Endometrium (tissue), 2 donors: ENCODE data around the gene USP40.

ENCODE experiments used
- FAIRE-seq: peaks from 2 replicates; lab custom pipeline; 2012; peaks lifted over from hg19 to GRCh38; lab: Jason Lieb, UNC
- donor health status: control.
- donor health status: control.

USP40 gene

DNA sequence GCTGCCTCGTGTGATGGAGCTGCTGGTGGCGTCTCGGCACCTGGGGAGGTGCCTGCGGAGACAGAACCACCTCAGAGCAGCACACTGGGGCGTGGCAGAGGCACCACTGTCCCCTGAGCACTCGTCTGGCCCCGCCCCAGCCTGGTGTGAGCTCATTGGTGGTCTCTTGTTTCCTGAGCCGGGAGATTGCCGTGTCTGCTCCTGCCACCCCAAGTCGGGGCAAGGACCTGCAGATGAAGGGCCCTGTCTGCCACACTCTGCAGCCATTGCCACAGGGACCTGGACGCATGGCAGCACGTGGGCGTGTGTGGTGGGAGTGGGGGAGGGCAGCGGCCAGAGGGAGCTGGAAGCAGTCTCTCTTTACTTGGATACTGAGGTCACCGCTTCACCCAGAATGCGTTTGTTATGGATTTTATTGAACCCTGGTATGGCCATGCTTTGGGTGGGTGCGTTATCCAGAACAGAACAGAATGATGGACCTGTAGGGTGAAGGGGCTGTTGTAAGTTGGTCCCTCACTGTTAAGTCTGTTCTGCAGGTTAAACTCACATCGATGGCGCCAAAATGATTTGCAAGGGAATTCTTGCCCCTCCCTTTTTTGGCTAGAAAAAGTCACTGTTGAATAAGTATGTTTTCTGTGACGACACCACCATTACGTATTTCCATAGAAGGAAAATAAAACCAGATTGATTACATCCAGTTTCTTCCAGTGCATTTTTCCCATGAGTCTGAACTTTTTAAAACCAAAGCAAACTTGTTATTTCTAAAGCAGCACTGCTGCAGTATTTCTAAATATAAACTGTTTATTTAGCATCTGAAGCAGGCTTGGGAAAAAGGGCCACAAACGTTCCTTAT is 92.0 kb downstream of the USP40 start:
- FAIRE-seq, result no peak

DNA sequence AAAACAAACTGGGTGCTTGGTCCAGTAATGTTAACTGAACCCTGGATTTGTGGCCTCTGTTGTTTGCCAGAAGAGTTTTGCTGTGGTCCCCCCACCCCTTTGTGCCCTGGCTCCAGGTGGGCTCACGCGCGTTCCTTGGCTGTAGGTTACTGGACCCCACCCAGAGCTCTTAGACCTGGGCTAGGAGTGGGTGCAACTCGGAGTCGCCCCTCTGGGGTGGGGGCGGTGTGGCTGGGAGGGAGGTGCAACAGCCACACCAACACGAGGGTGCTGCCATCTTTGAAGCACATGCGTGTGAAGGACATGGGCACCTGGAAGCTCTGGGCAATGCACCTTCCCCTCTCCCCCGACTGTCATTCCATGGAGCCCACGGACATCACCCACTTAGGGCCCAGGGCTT is 92.7 kb downstream of the USP40 start:
- FAIRE-seq, result no peak

DNA sequence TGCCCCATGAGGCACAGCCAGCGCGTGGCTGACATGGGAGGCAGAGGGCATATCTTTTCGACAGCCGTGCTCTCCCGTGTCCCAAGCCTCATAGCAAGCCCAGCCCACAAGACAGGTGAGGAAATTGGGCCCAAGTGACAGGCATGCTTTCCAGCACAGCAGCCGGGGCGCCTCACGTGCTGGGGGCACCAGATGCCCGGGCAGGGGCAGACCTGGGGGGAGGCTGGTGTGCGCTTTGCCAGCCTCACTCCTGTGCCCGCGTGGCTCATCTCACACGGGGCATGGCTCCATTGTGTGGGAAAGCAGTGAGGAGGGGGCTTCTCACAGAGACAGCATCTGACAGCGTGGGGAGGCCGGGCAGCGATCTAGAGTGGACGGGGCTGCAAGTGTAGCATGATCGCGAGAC is 93.2 kb downstream of the USP40 start:
- FAIRE-seq, result no peak

DNA sequence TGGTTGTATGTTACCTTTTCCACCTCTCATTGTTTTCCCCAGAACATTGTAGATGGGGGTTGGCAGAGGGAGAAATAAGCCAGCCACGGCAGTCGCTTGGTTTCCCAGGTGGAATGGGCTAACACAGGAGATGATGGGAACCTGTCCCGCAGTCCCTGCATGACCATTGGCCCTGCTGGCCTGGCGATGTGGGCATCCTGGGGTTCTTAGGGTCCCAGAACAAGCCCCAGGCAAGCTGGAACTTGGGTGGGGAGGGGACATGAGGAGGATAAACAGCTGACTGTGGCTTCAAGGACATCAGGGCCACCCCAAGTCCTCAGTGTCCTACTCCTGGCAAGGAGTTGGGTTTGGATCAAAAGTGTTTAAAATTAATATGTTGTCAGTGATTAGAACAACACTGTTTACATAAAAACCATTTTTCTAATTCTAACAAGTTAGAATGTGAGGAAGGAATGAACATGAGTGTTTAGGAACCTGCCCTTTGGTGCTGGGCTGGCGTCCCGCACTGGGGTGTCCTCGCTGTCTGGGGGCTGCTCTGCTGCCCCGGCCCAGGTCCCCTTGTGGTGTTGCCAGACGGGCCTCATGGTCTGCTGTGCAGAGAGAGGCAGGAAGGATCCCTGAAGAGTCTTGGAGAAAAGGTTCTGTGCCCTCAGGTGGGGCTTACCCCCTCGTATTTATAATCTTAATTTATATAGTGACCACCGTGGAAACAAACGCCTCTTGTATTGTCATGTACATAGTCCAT is 95.1 kb downstream of the USP40 start:
- no peak for FAIRE-seq

DNA sequence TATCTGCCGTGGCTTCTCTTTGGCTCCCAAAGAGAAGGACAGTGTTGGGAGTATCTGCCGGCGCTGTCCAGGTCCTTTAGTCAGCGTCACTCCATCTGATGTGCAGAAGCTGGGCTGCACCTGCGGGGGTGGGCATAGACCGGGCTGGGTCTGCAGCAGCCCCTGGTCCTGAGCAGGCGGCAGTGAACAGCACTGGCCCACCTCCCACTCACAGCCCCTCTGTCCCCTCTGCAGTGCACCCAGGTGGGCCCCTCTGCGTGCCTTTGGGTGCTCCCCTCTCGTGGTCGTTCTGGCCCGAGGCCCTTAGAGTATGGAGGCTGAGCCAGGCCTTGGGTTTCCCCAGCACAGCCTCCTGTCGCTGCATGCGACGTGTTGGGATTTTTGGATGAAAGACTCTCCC is 95.7 kb downstream of the USP40 start:
- FAIRE-seq, result no peak

DNA sequence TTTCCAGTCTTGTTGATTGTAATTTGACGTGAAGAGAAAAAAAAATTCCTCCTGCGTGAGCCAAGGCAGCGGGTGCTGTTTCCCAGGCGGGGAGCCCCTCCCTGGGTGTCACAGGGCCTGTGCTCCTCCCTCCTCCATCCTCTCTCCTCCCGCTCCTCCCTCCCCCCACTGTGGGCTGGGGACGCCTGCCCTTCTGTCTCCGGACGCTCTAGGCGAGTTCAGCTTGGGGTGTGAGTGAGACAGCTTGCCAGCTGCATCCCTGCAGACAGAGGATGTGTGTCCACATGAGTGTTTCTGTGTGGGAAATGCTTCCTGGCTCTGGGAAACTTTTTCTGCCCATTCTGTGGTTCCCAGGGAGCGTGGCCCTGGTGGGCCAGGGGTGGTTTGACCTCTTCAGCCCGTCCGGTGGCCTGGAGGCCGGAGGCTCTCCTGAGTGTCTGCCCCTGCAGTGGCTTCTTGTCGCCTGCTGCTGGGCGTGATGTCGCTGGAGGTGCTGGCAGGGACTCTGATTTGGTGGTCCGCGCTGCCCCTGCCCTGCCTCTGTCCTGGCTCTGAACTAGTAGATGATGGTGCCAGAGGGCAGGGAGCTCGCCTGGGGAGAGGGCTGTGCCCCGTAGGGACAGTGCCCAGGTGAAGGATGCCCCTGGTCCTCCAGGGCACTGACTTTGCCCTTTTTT is 96.4 kb downstream of the USP40 start:
- no peak for FAIRE-seq

DNA sequence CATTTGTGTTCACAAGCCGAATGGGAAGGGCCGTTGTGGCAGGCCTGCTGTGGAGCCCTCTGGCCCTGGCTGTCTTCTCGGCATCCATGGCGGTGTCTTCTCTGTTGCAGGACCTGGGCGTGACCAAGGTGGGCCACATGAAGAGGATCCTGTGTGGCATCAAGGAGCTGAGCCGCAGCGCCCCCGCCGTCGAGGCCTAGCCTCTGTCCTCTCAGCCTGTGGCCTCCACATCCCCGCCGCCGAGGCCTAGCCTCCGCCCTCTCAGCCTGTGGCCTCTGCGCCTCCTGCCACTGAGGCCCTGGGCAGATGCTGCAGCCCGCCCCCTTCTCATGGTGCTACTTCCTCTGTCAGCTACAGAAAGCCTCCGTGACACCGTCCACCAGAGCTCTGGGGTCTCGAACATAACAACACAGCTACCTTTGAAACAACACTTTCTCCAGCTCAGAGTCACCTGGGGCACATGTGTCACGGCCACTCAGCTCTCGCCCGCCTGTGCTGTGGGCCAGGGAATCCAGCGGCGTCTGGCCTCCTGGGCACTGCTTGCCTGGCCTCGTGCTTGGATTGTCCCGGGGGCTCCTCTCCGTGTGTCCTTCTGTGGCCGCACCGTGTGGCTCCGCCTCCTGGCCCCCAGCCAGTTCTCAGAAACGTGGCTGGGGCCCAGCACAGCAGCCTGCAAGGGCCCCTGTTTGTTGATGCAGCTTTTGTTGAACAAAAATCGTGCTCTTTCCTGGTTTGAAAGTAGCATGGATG is 97.1 kb downstream of the USP40 start:
- FAIRE-seq, result no peak

DNA sequence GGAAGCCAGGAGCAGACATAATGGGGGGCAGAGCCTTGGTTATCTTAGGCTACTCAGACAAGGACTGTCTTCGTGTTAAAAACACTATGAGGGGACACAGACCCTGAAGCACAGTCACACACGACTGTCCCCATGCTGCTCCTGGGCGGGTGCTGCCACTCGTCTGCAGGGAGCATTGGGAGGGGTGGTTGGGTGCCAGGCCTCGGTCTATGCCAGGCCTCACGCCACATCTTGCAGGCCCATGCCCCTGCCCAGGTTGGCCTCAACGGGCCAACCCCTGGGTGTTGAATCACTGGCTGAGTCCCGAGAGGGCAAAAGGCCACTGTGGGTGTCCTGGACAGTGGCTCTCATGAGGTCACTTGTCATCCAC is 97.9 kb downstream of the USP40 start:
- no peak for FAIRE-seq

DNA sequence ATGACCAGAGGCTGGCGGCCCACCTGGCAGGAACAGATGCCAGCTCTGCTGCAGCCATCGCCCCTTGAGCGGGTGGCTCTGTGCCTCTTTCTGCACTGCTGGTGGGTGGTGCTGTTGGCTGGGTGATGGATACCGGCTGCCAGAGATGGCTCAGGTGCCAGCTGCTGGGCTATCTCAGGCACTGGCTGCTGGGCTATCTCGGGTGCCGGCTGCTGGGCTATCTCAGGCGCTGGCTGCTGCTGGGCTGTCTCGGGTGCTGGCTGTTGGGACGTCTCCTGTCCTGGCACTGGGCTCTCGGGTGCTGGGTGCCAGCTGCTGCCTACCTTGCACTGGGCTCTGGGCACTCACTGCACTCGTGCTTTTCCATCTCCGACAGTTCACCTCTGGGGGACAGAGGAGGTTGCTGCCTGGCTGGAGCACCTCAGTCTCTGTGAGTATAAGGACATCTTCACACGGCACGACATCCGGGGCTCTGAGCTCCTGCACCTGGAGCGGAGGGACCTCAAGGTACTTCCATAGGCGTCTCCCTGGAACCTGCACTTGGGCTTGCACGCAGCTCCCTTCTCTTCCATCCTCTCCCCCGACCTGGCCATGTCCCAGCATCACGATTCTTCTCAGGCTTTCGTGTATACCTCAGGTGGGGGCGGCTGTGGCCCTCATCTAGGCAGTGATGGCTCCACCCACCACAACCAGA is 98.4 kb downstream of the USP40 start:
- no peak for FAIRE-seq

DNA sequence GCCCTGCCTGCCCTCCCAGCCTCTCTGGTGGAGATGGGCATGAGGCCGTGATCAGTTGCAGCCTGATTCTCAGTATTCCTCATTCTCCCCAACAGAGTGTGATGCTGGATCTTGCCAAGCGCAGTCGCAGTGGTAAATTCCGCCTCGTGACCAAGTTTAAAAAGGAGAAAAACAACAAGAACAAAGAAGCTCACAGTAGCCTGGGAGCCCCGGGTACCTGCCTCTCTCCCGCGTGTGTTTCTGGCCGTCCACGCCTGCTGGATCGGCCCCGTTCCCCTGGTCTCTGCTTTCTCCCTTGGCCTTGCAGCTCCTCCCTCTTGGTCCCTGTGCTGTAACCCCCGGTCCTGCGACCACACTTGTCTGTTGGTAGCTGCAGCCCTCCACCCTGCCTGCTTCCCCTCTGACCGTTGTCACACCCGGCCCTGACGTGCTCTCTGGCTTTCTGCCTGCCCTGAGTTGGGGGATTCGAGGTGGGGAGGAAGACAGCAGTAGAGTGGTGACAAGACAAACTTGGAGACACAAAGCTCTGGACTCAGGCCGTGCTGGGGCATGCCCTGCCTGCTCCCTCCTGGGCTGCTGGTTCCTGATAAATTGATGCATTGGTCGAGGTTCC is 99.5 kb downstream of the USP40 start:
- FAIRE-seq, result no peak

DNA sequence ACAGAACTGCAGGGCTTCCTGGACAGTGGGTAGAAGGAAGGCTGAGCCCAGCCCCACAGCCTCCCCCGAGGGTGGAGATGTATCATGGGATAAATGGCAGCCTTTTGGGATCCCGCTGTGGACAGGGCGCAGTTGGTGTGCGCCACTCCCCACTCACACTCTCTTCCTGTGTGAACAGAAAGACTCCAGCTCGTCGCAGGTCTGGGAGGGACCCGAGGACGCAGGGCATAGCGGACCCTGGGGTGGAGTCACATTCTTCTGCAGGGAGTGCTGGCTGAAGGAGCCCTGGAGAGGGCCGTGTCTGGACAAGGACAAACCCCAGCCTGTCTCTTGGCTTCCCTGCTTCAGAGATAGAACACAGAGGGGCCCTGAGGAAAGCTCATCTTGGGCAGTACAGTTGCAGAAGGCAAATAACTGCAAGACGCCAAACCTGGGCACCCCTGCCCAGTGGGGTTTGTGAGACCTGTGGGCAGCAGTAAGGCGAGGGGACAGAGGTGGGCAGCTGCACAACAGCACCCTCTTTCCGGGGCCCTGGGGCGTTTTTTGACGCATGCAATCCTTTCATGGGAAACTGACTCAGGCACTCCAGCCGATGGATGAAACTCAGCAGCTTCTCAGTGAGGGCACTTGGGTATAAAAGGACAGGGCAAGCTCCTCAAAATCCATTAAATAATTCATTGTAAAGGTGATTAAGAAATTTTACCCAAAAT is 101.9 kb downstream of the USP40 start:
- FAIRE-seq, result no peak

DNA sequence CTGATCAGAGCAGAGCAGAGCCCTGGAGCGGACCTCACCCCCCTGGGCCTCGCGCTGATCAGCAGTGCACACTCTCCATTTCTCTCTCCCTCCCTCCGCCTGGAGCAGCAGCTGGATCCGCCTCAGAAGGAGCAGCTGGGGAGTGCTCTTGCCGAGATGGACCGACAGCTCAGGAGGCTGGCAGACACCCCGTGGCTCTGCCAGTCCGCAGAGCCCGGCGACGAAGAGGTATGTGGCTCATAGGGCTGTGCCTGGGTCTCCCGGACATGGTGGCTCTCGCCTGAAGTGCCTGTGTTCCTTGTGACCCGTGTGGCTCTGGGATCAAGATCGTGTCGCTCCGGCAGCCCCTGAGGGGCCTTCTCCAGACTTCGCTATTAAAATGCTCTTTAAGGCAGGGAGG is 102.5 kb downstream of the USP40 start:
- FAIRE-seq, result no peak

DNA sequence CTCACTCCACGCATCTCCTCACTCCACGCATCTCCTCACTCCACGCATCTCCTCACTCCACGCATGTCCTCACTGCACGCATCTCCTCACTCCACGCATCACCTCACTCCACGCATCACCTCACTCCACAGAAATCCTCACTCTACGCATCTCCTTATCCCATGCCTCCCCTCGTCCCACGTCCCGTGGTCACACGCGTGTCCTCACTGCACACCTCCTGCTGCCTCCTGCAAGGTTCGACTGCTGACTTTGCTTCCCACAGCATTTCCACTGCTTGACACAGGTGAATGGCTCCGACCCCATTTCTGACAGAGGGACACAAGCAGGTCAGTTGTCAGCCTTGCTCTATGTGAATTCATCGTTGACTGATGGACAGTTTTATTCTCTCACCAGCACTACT is 103.0 kb downstream of the USP40 start:
- FAIRE-seq, result no peak

DNA sequence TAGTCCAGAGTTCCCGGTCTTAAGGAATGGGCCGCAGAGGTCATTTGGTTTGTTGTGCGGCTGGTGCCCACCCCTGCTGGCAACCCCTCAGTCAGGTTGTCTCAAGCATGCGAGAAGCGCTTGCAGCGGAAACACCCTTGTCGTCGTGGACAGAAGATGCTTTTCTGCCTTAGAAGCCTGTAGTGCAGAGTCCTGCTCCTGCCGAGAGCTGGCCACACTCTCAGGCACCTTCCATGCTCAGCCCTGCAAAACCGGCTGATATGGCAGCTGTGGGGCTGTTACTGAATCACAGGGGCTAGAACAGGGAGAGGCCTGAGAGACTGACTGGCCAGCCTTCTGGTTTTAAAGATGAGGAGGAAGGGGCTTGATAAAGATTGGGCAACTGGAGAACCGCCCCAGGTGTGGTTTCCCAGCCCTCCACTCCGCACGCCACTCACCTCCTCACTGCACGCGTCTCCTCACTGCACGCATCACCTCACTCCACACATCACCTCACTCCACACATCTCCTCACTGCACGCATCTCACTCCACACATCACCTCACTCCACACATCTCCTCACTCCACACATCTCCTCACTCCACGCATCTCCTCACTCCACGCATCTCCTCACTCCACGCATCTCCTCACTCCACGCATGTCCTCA is 103.6 kb downstream of the USP40 start:
- FAIRE-seq, result no peak

DNA sequence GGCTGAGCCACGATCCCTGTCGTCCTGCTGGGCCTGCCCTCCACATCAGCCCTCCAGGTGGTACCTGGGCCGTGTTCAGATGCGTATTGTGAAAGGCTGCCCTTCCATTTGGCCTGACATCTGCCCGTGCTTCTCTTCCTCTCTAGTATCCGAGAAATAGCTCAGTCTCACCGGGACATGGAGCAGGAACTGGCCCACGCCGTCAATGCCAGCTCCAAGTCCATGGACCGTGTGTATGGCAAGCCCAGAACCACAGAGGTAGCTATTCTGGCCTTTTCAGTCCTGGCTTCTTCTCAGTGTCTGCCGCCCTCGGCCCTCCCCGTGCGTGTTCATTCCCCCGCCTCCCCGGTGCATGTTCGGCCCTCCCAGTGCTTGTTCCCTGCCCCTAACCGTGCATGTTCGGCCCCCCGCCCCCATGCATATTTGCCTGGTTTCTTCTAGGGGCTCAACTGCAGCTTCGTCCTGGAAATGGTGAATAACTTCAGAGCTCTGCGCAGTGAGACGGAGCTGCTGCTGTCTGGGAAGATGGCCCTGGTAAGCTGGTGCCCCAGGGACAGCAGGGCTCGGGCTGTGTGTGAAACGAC is 104.3 kb downstream of the USP40 start:
- FAIRE-seq, result no peak

DNA sequence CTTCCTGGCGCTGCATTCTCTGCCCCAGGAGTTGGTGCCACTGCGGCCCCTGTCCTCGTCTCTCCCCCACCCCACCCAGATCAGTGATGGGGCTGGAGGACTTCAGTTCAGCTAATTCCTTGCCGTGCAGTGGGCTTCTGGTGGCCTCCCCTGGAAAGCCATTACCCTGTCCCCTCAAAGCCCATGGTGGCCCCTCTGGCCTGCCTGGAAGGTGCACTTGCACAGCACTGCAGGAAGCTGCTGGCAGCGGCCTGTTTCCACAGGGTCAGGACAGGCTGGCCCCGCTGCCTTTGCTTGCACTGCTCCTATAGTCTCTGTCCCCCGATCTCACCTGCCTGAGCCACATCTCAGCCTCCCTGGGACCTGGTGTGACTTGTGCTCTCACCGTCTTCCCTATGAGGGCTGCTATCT is 105.1 kb downstream of the USP40 start:
- FAIRE-seq, result no peak

DNA sequence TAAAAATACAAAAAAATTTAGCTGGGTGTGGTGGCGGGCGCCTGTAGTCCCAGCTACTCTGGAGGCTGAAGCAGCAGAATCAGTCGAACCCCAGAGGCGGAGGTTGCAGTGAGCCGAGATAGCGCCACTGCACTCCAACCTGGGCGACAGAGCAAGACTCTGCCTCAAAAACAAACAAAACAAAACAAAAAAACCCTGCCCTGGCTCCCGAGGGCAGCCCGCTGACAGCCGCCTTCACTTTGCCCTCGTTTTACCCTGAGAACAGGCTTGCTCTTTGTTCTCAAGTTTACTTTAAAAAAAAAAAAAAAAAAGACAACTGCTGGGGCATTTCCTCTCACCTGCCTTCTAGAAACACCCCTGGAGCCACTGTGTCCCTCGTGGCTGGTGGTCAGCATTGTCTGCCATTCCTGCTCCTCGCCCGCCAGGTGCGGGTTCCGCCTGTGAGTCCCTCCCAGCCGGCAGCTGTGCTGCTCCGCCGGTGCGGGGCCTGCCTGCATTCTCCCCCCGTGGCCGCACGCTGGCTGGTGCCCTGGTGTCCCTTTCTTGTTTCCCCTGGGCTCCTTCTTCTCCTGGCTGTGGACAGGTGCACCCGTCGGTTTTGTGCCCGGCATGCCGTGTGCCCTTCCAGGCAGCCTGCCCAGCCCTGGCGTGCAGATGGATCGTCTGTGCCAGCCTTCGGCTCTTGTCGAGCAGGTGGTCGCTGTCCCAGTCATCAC is 105.7 kb downstream of the USP40 start:
- FAIRE-seq, result no peak

DNA sequence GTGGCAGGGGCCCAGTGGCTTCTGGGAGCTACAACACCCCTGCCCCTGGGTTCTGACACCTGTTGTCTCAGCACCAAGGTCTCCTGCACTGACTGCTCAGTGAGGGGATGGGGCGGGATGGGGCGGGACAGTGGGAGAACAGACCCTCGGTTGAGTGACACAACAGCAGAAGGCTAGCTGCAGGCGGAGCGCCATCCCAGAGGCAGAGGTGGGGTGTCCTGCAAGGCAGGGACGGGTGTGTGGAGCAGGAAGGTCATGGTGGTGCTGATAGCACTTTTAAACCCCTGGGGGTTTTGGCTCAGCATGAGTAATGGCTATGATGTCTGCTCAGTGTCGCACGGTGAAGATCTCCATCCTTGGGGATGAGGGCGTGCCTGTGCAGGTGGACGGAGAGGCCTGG is 107.2 kb downstream of the USP40 start:
- no peak for FAIRE-seq

DNA sequence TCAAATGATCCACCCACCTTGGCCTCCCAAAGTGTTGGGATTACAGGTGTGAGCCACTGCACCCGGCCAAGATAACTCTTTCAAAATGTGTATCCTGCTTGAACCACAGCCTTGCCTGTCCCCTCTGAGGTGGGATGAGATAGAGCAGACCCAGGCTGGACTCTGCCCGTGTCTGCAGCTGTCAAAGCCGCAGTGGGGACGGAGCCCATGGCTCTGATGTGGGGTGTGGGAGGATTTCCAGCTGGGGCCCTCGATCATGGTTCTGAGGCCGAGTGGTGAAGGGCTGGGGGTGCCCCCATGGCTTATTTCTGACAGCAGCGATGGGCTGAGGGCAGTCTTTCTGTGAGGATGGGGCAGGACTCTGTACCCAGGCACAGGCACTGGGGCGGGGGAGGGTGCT is 107.8 kb downstream of the USP40 start:
- no peak for FAIRE-seq
